ENCODE measurements around the gene THAP6. TPM values are rescaled to one million over a fixed set of nuclear protein-coding genes. Genes with fewer than 3 reads are reported as not detected.
A peak's percentile ranks its signal among the peaks of the same experiment; 100 is the strongest.
"Not testable (repeated sequence)": the region's sequence is repeated elsewhere in the genome, so short reads cannot be mapped to it uniquely, and the experiment has no call there.

The THAP6 gene
- polyA plus RNA-seq, 1 donor from 2014 or later, result 42.9 TPM

GRCh38 chr4:75505630-75506029 is 8.6 kb upstream of the THAP6 start:
- Histone ChIP-seq H3K36me3 (ENCODE audit: insufficient read depth, low read length) (peaks cover 7% of the 10 kb centered on the region), H3K27me3 (ENCODE audit: insufficient read depth, low read depth, low read length) (no peaks in the 10 kb centered on the region), H3K4me2 (ENCODE audit: low read length) (no peak overlapping the region), H3K79me2 (replicated peaks; ENCODE audit: insufficient read depth, low read length) (peaks cover 21% of the 10 kb centered on the region), H3K27ac (ENCODE audit: low read length) (no peak overlapping the region), H2AFZ (ENCODE audit: low read depth, low read length) (no peak overlapping the region), H3F3A (ENCODE audit: insufficient read depth, low read length, poor library complexity, severe bottlenecking) (no peaks in the 10 kb centered on the region), H3K9me2 (ENCODE audit: insufficient read depth, low read length) (no peaks in the 10 kb centered on the region), H3K9ac (ENCODE audit: low read length) (no peak overlapping the region), H4K20me1 (ENCODE audit: insufficient read depth) (no peaks in the 10 kb centered on the region), H3K4me3 (ENCODE audit: low read length) (no peak overlapping the region), H3K9me3 (ENCODE audit: low read length) (no peaks in the 10 kb centered on the region)
- TF ChIP-seq REST (IDR thresholded peaks at IDR 0.05; ENCODE audit: borderline replicate concordance) (no peak), CTCF (IDR thresholded peaks at IDR 0.05; ENCODE audit: poor library complexity, severe bottlenecking) (no peak), TAF1 (IDR thresholded peaks at IDR 0.05; ENCODE audit: low read depth) (no peak), MXI1 (conservative IDR thresholded peaks at IDR 0.05; ENCODE audit: poor library complexity, severe bottlenecking) (no peak), POLR2AphosphoS5 (IDR thresholded peaks at IDR 0.05) (no peak), SMC3 (conservative IDR thresholded peaks at IDR 0.05; ENCODE audit: poor library complexity) (no peak), EZH2 (IDR thresholded peaks at IDR 0.05; ENCODE audit: borderline replicate concordance, insufficient read depth, low read length, poor library complexity, severe bottlenecking) (no peak), EP300 (conservative IDR thresholded peaks at IDR 0.05; ENCODE audit: poor library complexity, severe bottlenecking) (no peak), RAD21 (conservative IDR thresholded peaks at IDR 0.05) (no peak)

- not testable (repeated sequence) for H3K9ac ChIP-seq (ENCODE audit: low read length); H3K27ac ChIP-seq (ENCODE audit: low read length); H3F3A ChIP-seq (ENCODE audit: insufficient read depth, low read length, poor library complexity, severe bottlenecking); H3K4me2 ChIP-seq (ENCODE audit: low read length); H2AFZ ChIP-seq (ENCODE audit: low read depth, low read length); H4K20me1 ChIP-seq (ENCODE audit: insufficient read depth); H3K9me3 ChIP-seq (ENCODE audit: low read length); H3K27me3 ChIP-seq (ENCODE audit: insufficient read depth, low read depth, low read length); H3K36me3 ChIP-seq (ENCODE audit: insufficient read depth, low read length); H3K9me2 ChIP-seq (ENCODE audit: insufficient read depth, low read length)
- Histone ChIP-seq H3K4me3 (ENCODE audit: low read length) (peak overlapping the region; percentile 39), H3K79me2 (replicated peaks; ENCODE audit: insufficient read depth, low read length) (peaks cover 55% of the 10 kb centered on the region)
Observed at GRCh38 chr4:75509592-75509991, 4.7 kb upstream of the THAP6 start.

- H3K9ac ChIP-seq (ENCODE audit: low read length), result peak overlapping the region; percentile 8
- no peaks in the 10 kb centered on the region for H3K27me3 ChIP-seq (ENCODE audit: insufficient read depth, low read depth, low read length)
- H3K9me2 ChIP-seq (ENCODE audit: insufficient read depth, low read length), result no peaks in the 10 kb centered on the region
- H3F3A ChIP-seq (ENCODE audit: insufficient read depth, low read length, poor library complexity, severe bottlenecking), result peaks cover 9% of the 10 kb centered on the region
- H3K4me2 ChIP-seq (ENCODE audit: low read length), result peak overlapping the region; percentile 47
- H3K27ac ChIP-seq (ENCODE audit: low read length), result no peak overlapping the region
- peak overlapping the region; percentile 79 for H3K4me3 ChIP-seq (ENCODE audit: low read length)
- H3K79me2 ChIP-seq (replicated peaks; ENCODE audit: insufficient read depth, low read length), result peaks cover 57% of the 10 kb centered on the region
- H2AFZ ChIP-seq (ENCODE audit: low read depth, low read length), result no peak overlapping the region
- no peaks in the 10 kb centered on the region for H3K9me3 ChIP-seq (ENCODE audit: low read length)
- TF ChIP-seq RAD21 (conservative IDR thresholded peaks at IDR 0.05), result no peak
- TF ChIP-seq MXI1 (conservative IDR thresholded peaks at IDR 0.05; ENCODE audit: poor library complexity, severe bottlenecking), result no peak
- no peak for TF ChIP-seq SMC3 (conservative IDR thresholded peaks at IDR 0.05; ENCODE audit: poor library complexity)
- no peak for TF ChIP-seq REST (IDR thresholded peaks at IDR 0.05; ENCODE audit: borderline replicate concordance)
- no peak for TF ChIP-seq CTCF (IDR thresholded peaks at IDR 0.05; ENCODE audit: poor library complexity, severe bottlenecking)
- no peak for TF ChIP-seq EP300 (conservative IDR thresholded peaks at IDR 0.05; ENCODE audit: poor library complexity, severe bottlenecking)
- TF ChIP-seq POLR2AphosphoS5 (IDR thresholded peaks at IDR 0.05), result no peak
- no peak for TF ChIP-seq TAF1 (IDR thresholded peaks at IDR 0.05; ENCODE audit: low read depth)
- no peak for TF ChIP-seq EZH2 (IDR thresholded peaks at IDR 0.05; ENCODE audit: borderline replicate concordance, insufficient read depth, low read length, poor library complexity, severe bottlenecking)
- no peaks in the 10 kb centered on the region for H4K20me1 ChIP-seq (ENCODE audit: insufficient read depth)
- no peaks in the 10 kb centered on the region for H3K36me3 ChIP-seq (ENCODE audit: insufficient read depth, low read length)
Observed at GRCh38 chr4:75511841-75512240, 2.4 kb upstream of the THAP6 start.
